ENCODE results near the gene CYLD.

CYLD gene

DNA sequence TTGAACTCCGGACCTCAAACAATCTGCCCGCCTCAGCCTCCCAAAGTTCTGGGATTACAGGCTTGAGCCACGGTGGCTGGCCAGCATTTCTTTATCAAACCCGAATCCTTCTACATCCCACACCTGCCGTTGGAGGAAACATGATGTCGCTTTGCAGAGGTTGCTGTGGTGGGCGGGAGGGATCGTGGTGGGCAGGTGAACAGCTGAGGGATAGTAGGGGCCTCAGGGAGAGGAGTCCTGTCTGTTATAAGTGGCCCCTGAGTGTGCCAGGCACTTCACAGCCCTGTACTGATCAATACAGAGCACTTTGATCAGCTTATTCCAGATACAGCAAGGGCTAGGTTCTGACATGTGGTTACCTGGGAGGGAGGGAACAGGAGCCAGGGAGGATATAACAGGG, 76.5 kb downstream of the CYLD start:
- Histone ChIP-seq H3K36me3 (ENCODE audit: control insufficient read depth, insufficient read depth, low read length) (no peaks in the 10 kb centered on the region), H3K9me3 (ENCODE audit: control insufficient read depth, low read length) (no peaks in the 10 kb centered on the region), H3K9ac (no peak overlapping the region), H3K4me1 (no peaks in the 10 kb centered on the region), H3K4me3 (ENCODE audit: low read depth, low read length) (no peak overlapping the region), H3K27ac (no peak overlapping the region), H3K4me2 (ENCODE audit: low read length) (no peak overlapping the region), H2AFZ (no peak overlapping the region), H3K27me3 (ENCODE audit: control insufficient read depth, insufficient read depth, low read length) (no peaks in the 10 kb centered on the region), H3K79me2 (no peaks in the 10 kb centered on the region)
- TF ChIP-seq, protein P1, sequence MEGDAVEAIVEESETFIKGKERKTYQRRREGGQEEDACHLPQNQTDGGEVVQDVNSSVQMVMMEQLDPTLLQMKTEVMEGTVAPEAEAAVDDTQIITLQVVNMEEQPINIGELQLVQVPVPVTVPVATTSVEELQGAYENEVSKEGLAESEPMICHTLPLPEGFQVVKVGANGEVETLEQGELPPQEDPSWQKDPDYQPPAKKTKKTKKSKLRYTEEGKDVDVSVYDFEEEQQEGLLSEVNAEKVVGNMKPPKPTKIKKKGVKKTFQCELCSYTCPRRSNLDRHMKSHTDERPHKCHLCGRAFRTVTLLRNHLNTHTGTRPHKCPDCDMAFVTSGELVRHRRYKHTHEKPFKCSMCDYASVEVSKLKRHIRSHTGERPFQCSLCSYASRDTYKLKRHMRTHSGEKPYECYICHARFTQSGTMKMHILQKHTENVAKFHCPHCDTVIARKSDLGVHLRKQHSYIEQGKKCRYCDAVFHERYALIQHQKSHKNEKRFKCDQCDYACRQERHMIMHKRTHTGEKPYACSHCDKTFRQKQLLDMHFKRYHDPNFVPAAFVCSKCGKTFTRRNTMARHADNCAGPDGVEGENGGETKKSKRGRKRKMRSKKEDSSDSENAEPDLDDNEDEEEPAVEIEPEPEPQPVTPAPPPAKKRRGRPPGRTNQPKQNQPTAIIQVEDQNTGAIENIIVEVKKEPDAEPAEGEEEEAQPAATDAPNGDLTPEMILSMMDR (IDR thresholded peaks at IDR 0.05), result no peak

DNA sequence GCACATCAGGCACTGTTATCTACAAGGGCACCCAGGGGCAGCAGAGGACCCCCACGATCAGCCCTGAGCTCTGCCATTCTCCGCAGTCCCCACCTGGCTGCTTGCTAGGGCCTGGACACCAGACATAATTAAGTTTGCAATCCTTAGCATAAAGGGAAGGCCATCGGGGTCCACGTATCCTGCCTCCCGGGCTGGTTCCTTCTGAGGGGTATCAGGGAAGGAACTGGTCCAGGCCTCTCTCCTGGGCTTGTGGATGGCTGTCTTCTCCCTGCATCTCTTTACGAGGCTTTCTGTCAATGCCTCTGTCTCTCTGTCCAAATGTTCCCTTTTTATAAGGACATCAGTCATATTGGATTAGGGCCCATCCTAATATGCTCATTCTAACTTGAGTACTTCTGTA, 77.8 kb downstream of the CYLD start:
- no peaks in the 10 kb centered on the region for H3K27me3 ChIP-seq (ENCODE audit: control insufficient read depth, insufficient read depth, low read length)
- no peak overlapping the region for H3K9ac ChIP-seq
- H3K9me3 ChIP-seq (ENCODE audit: control insufficient read depth, low read length), result no peaks in the 10 kb centered on the region
- no peaks in the 10 kb centered on the region for H3K79me2 ChIP-seq
- H3K27ac ChIP-seq, result no peak overlapping the region
- no peak overlapping the region for H3K4me2 ChIP-seq (ENCODE audit: low read length)
- TF ChIP-seq, protein P1 (IDR thresholded peaks at IDR 0.05), result no peak
- H3K4me3 ChIP-seq (ENCODE audit: low read depth, low read length), result no peak overlapping the region
- H3K36me3 ChIP-seq (ENCODE audit: control insufficient read depth, insufficient read depth, low read length), result no peaks in the 10 kb centered on the region
- H2AFZ ChIP-seq, result no peak overlapping the region
- no peaks in the 10 kb centered on the region for H3K4me1 ChIP-seq

DNA sequence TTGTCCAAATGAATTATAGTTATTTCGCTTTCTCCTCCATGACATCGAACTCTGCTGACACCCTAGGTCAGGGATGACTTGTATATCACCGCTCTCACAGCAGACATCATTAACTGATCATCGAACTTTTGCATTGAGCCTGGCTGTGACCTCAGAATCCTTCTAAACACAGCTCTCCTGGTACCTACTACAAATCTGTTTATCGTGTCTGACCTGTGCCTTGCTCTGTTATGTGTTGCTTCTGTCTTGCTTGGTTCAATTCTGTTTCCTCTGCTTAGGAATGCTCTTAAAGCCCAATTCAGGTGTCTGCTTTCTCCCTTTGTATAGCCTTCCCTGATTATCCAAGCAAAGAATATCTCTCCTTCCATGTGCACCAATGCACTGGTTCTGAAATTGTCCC, 78.3 kb downstream of the CYLD start:
- Histone ChIP-seq H3K79me2 (no peaks in the 10 kb centered on the region), H3K4me2 (ENCODE audit: low read length) (no peak overlapping the region), H3K9ac (no peak overlapping the region), H3K9me3 (ENCODE audit: control insufficient read depth, low read length) (no peaks in the 10 kb centered on the region), H3K4me3 (ENCODE audit: low read depth, low read length) (no peak overlapping the region), H3K27ac (no peak overlapping the region), H3K4me1 (no peaks in the 10 kb centered on the region), H2AFZ (no peak overlapping the region), H3K27me3 (ENCODE audit: control insufficient read depth, insufficient read depth, low read length) (no peaks in the 10 kb centered on the region), H3K36me3 (ENCODE audit: control insufficient read depth, insufficient read depth, low read length) (no peaks in the 10 kb centered on the region)
- TF ChIP-seq, protein P1 (IDR thresholded peaks at IDR 0.05), result no peak

DNA sequence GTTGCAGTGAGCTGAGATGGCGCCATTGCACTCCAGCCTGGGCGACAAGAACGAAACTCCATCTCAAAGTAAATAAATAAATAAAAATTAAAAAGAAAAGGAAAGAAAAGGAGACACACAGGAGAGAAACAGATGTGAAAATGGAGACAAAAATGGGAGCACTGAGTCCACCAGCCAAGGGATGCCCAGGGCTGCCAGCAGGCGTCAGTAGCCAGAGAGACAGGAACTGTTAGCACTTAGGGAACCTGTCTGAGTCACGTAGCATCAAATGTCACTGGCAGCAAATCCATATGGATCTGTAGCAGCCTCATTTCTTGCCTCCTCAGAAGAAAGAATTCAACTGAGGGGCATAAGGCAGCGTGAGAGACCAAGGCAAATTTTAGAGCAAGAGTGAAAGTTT, 79.7 kb downstream of the CYLD start:
- TF ChIP-seq, protein P1 (IDR thresholded peaks at IDR 0.05), result no peak
- H3K36me3 ChIP-seq (ENCODE audit: control insufficient read depth, insufficient read depth, low read length), result no peaks in the 10 kb centered on the region
- no peaks in the 10 kb centered on the region for H3K4me1 ChIP-seq
- no peak overlapping the region for H3K4me2 ChIP-seq (ENCODE audit: low read length)
- no peaks in the 10 kb centered on the region for H3K9me3 ChIP-seq (ENCODE audit: control insufficient read depth, low read length)
- H3K27ac ChIP-seq, result no peak overlapping the region
- no peak overlapping the region for H2AFZ ChIP-seq
- no peaks in the 10 kb centered on the region for H3K79me2 ChIP-seq
- H3K27me3 ChIP-seq (ENCODE audit: control insufficient read depth, insufficient read depth, low read length), result no peaks in the 10 kb centered on the region
- H3K4me3 ChIP-seq (ENCODE audit: low read depth, low read length), result no peak overlapping the region
- no peak overlapping the region for H3K9ac ChIP-seq

DNA sequence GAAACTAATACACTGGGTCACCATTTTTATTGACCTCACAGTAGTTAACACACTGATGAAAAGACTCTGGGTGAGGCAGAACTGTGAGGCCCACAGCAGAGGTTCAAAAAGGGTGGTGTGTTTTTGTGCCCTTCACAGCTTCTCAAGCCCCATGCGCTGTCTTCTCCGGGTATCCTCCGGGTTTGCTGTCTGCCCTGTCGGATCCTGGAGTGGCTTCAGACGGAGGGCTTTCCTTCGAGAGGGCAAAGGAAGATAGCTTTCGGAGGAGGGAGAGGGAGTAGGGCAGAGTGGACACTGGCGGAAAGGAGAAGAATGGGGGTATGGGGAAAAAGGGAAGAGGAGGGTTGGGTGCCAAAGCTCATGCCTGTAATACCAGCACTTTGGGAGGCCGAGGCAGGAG, 80.8 kb downstream of the CYLD start:
- no peak overlapping the region for H2AFZ ChIP-seq
- no peaks in the 10 kb centered on the region for H3K9me3 ChIP-seq (ENCODE audit: control insufficient read depth, low read length)
- H3K27me3 ChIP-seq (ENCODE audit: control insufficient read depth, insufficient read depth, low read length), result no peaks in the 10 kb centered on the region
- no peaks in the 10 kb centered on the region for H3K36me3 ChIP-seq (ENCODE audit: control insufficient read depth, insufficient read depth, low read length)
- no peaks in the 10 kb centered on the region for H3K4me1 ChIP-seq
- TF ChIP-seq, protein P1 (IDR thresholded peaks at IDR 0.05), result no peak
- H3K27ac ChIP-seq, result no peak overlapping the region
- no peak overlapping the region for H3K4me2 ChIP-seq (ENCODE audit: low read length)
- H3K79me2 ChIP-seq, result no peaks in the 10 kb centered on the region
- no peak overlapping the region for H3K9ac ChIP-seq
- no peak overlapping the region for H3K4me3 ChIP-seq (ENCODE audit: low read depth, low read length)

Measured in parathyroid adenoma (tissue), 2 donors.